ENCODE measurements around the gene KRT15. TPM values are rescaled to one million over a fixed set of nuclear protein-coding genes. Genes with fewer than 3 reads are reported as not detected.

Gene KRT15
- total RNA-seq, 2 experiments from 2014 or later, result not detected

DNA sequence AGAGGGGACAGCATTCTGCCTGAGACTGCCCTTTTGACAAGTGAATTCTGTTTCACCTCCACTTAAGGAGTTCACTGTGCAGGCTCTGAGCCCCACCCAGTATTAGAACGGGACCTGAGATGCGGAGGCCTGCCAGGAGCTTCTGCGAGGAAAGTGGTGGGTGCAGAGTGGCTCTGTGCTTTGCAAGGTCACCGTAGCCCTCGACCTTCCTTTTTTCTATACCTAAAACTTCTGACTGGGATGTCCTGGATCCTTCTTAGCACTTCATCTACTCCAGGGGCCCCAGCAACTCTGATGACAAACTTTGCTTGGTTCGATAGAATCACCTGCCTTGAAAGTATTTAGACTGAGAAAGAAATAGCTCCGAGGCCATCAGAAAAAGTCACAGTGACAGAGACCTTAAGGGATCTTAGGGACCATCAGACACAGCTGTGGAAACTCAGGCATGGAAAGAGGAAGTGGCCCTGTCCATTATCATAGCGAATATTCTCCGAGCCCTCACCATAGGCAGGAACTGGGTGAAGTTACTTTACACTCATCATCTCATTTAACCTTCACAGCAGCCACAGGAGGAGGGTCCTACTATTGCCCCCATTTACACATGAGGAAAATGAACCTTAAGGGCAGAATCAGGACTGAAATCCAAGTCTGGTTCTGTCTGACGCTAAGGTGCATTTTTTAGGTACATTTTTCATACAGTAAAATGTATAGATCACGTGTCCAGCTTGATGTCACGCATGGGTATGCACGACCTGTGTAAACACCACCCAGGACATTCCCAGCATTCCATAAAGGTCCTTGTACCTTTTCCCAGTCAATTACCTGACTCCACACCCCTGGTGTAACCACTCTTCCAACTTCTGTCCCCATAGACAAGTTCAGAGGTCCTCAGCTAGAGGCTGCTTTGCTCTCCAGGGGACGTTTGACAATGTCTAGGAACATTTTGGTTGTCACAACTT, 12.6 kb downstream of the KRT15 start:
- ChIA-PET CTCF (ENCODE audit: unreplicated experiment) (no interaction called here), POLR2A (no interaction called here)
- Histone ChIP-seq H3K4me3 (ENCODE audit: low read depth, low read length, poor library complexity, severe bottlenecking) (no peak overlapping the region), H3K36me3 (ENCODE audit: insufficient read depth, low read length) (no peaks in the 10 kb centered on the region), H3K9me2 (ENCODE audit: insufficient read depth, low read length) (no peaks in the 10 kb centered on the region), H2AFZ (ENCODE audit: low read length) (no peak overlapping the region), H3K4me1 (ENCODE audit: insufficient read depth, low read length, poor library complexity, severe bottlenecking) (no peaks in the 10 kb centered on the region), H3K9me3 (ENCODE audit: low read length) (no peaks in the 10 kb centered on the region), H3K79me2 (ENCODE audit: insufficient read depth, low read depth, low read length) (no peaks in the 10 kb centered on the region), H3K4me2 (ENCODE audit: low read length) (no peak overlapping the region), H3K27ac (ENCODE audit: low read depth, low read length, poor library complexity, severe bottlenecking) (no peak overlapping the region), H4K20me1 (ENCODE audit: insufficient read depth, low read length) (no peaks in the 10 kb centered on the region)
- no TSS peak for BruUV-seq (replicated peaks)
- no peak for TF ChIP-seq EZH2phosphoT487 (IDR thresholded peaks at IDR 0.05; ENCODE audit: borderline replicate concordance, low read depth, low read length)
- TF ChIP-seq, protein P1, sequence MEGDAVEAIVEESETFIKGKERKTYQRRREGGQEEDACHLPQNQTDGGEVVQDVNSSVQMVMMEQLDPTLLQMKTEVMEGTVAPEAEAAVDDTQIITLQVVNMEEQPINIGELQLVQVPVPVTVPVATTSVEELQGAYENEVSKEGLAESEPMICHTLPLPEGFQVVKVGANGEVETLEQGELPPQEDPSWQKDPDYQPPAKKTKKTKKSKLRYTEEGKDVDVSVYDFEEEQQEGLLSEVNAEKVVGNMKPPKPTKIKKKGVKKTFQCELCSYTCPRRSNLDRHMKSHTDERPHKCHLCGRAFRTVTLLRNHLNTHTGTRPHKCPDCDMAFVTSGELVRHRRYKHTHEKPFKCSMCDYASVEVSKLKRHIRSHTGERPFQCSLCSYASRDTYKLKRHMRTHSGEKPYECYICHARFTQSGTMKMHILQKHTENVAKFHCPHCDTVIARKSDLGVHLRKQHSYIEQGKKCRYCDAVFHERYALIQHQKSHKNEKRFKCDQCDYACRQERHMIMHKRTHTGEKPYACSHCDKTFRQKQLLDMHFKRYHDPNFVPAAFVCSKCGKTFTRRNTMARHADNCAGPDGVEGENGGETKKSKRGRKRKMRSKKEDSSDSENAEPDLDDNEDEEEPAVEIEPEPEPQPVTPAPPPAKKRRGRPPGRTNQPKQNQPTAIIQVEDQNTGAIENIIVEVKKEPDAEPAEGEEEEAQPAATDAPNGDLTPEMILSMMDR (conservative IDR thresholded peaks at IDR 0.05; ENCODE audit: low read length), result no peak
- intact Hi-C loops (cut with micrococcal nuclease; ENCODE audit: unreplicated experiment), result no loop called here
- DNase-seq (ENCODE audit: low spot score), result peak; percentile 28

DNA sequence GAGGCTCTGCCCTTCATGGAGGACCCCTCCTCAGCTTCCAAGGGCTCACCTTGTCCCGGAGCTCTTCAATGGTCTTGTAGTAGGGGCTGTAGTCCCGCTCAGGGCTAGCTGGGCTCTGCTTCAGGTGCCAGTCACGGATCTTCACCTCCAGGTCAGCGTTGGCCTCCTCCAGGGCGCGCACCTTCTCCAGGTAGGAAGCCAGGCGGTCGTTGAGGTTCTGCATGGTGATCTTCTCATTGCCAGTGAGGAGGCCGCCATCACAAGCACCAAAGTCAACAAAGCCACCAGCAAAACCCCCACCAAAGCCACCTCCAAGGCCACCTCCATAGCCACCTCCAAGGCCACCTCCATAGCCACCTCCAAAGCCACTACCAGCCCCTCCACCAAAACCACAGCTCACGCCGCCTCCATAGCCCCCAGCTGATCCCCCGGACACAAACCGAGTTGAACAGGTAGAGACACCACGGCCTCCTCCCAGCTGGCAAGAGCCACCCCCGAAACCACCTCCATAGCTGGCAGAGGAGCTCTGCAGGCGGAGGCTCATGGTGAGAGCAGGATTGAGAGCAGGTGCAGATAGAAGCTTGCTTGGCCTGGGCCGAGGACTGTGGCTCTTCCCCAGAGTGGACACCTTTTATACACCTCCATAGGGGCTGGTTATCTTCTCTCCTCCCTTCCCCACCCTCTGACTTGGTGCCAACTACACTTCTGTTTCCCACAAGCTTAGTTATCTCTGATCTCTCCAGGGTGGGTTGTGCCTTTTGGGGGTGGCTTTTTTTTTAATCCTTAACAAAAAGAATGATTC, 13.5 kb downstream of the KRT15 start, which contains the start of gene KRT13:
Gene KRT13 (minus strand): TSS at position 606 of the 802 bp plus-strand sequence. CDS start 62 bp downstream, at position 544.
- Histone ChIP-seq H3K9me3 (ENCODE audit: low read length) (no peaks in the 10 kb centered on the region), H3K9me2 (ENCODE audit: insufficient read depth, low read length) (no peaks in the 10 kb centered on the region), H3K79me2 (ENCODE audit: insufficient read depth, low read depth, low read length) (no peaks in the 10 kb centered on the region), H3K27ac (ENCODE audit: low read depth, low read length, poor library complexity, severe bottlenecking) (no peak within 1 kb of the TSS), H3K4me1 (ENCODE audit: insufficient read depth, low read length, poor library complexity, severe bottlenecking) (no peaks in the 10 kb centered on the region), H4K20me1 (ENCODE audit: insufficient read depth, low read length) (no peaks in the 10 kb centered on the region), H3K4me3 (ENCODE audit: low read depth, low read length, poor library complexity, severe bottlenecking) (no peak within 1 kb of the TSS), H3K36me3 (ENCODE audit: insufficient read depth, low read length) (no peaks in the 10 kb centered on the region), H3K4me2 (ENCODE audit: low read length) (no peak within 1 kb of the TSS), H2AFZ (ENCODE audit: low read length) (no peak within 1 kb of the TSS)
- BruUV-seq (replicated peaks), result no TSS peak
- no peak for DNase-seq (ENCODE audit: low spot score)
- CTCF ChIA-PET (ENCODE audit: unreplicated experiment), result no interaction called here
- intact Hi-C loops (cut with micrococcal nuclease; ENCODE audit: unreplicated experiment), result no loop called here
- POLR2A ChIA-PET, result no interaction called here
- TF ChIP-seq EZH2phosphoT487 (IDR thresholded peaks at IDR 0.05; ENCODE audit: borderline replicate concordance, low read depth, low read length), result no peak
- TF ChIP-seq, protein P1 (conservative IDR thresholded peaks at IDR 0.05; ENCODE audit: low read length), result no peak

Data from OCI-LY7 (cell line).